HCT116 (cell line): Measurements from ENCODE around the gene GTPBP10. TPM values are rescaled to one million over a fixed set of nuclear protein-coding genes. Genes with fewer than 3 reads are reported as not detected.

Experiments
- ATAC-seq: fragments of 200-7000 bp; cut with Tn5 transposase; 2 replicates; pipeline ENCODE4 v1.9.1; 2020; ENCODE audit warnings: mild to moderate bottlenecking, moderate library complexity
- BruUV-seq: library from RNA; stranded (reverse); fragments of 400-500 nt; replicated peaks from 2 replicates; lab custom pipeline; 2021; lab: Mats Ljungman, UMichigan
- CTCF ChIA-PET: fragments of 300-600 bp; sonication (Branson Sonifier 250); formaldehyde crosslinking; loops from one replicate; lab custom pipeline; 2021; ENCODE audit warnings: antibody characterized with exemption; lab: Charles Lee
- POLR2A ChIA-PET: fragments of 300-600, 350-600 bp; sonication (Branson Sonifier 250); formaldehyde crosslinking; loops from one replicate; lab custom pipeline; 2021; ENCODE audit warnings: antibody characterized with exemption; lab: Charles Lee
- RAD21 ChIA-PET, 2 experiments: fragments of 300-600 bp; sonication (Branson Sonifier 250); formaldehyde crosslinking; loops; one replicate each; lab custom pipeline; 2023; ENCODE audit warnings: low total read pairs in 2 of 2; ENCODE audit not compliant: uncharacterized antibody in 2 of 2, unreplicated experiment in 2 of 2, low non-redundant PET in 1 of 2; lab: Charles Lee
- DNase-seq: peaks from one replicate; pipeline ENCODE4 v3.0.0-alpha.2; 2010; ENCODE audit warnings: low read depth, low spot score
- H2AFZ ChIP-seq: fragments of 200-600 bp; shearing (Covaris generic), sonication (generic); 2 replicates; pipeline ENCODE4 v1.6.1; 2017; ENCODE audit warnings: low read depth, mixed run types, mixed read lengths, antibody characterized with exemption, low read length; ENCODE audit not compliant: poor library complexity, severe bottlenecking
- H3K27ac ChIP-seq: 2 replicates; pipeline ENCODE4 v1.5.1; 2012; ENCODE audit warnings: low read depth, low read length
- H3K27me3 ChIP-seq: fragments of 200-600 bp; sonication (generic); 2 replicates; pipeline ENCODE4 v1.6.1; 2016; ENCODE audit warnings: mixed run types, low read length, mixed read lengths; ENCODE audit not compliant: insufficient read depth
- H3K36me3 ChIP-seq, 2 experiments: fragments of 200-500 bp in 1 of 2; fragments of 200-600 bp in 1 of 2; sonication (Bioruptor generic) in 1 of 2; sonication (generic) in 1 of 2; 2 replicates each; pipeline versions ENCODE4 v1.5.1 to v1.6.1; 2014 to 2016; ENCODE audit warnings: low read length in 2 of 2, inconsistent platforms in 1 of 2, mixed read lengths in 1 of 2, mixed run types in 1 of 2; ENCODE audit not compliant: insufficient read depth in 2 of 2, control insufficient read depth in 1 of 2
- H3K4me1 ChIP-seq, 2 experiments: fragments of 200-600 bp in 1 of 2; sonication (generic) in 1 of 2; 2 replicates each; pipeline versions ENCODE4 v1.5.1 to v1.6.1; 2012 to 2017; ENCODE audit warnings: low read length in 2 of 2, inconsistent platforms in 1 of 2, mild to moderate bottlenecking in 1 of 2, mixed read lengths in 1 of 2, mixed run types in 1 of 2, moderate library complexity in 1 of 2; ENCODE audit not compliant: insufficient read depth in 2 of 2, control insufficient read depth in 1 of 2
- H3K4me2 ChIP-seq: fragments of 200-600 bp; sonication (generic); 2 replicates; pipeline ENCODE4 v1.6.1; 2017; ENCODE audit warnings: mixed run types, low read length, mixed read lengths
- H3K4me3 ChIP-seq, 2 experiments: fragments of 200-600 bp in 1 of 2; sonication (generic) in 1 of 2; replicated peaks in 1 of 2; 2 replicates each; pipeline ENCODE4 v1.5.1; 2011 to 2016; ENCODE audit warnings: low read length in 2 of 2, control low read depth in 1 of 2, low read depth in 1 of 2, mild to moderate bottlenecking in 1 of 2, mixed read lengths in 1 of 2, mixed run types in 1 of 2
- H3K79me2 ChIP-seq: fragments of 200-600 bp; sonication (generic); 2 replicates; pipeline ENCODE4 v1.6.1; 2017; ENCODE audit warnings: mild to moderate bottlenecking, mixed run types, low read length, moderate library complexity, mixed read lengths; ENCODE audit not compliant: insufficient read depth
- H3K9ac ChIP-seq: fragments of 200-600 bp; sonication (generic); 2 replicates; pipeline ENCODE4 v1.6.1; 2016; ENCODE audit warnings: low read length, mixed read lengths
- H3K9me2 ChIP-seq: fragments of 200-600 bp; sonication (generic), shearing (Covaris generic); 2 replicates; pipeline ENCODE4 v1.6.1; 2017; ENCODE audit warnings: mixed run types, mild to moderate bottlenecking, moderate library complexity; ENCODE audit not compliant: insufficient read depth
- H3K9me3 ChIP-seq, 2 experiments: fragments of 200-500 bp in 1 of 2; fragments of 200-600 bp in 1 of 2; sonication (Bioruptor generic) in 1 of 2; sonication (generic) in 1 of 2; 2 replicates each; pipeline ENCODE4 v1.6.1; 2014 to 2017; ENCODE audit warnings: low read length in 2 of 2, mixed read lengths in 2 of 2, inconsistent platforms in 1 of 2, low read depth in 1 of 2, mild to moderate bottlenecking in 1 of 2, mixed run types in 1 of 2, moderate library complexity in 1 of 2; ENCODE audit not compliant: control insufficient read depth in 1 of 2, insufficient read depth in 1 of 2
- H4K20me1 ChIP-seq: fragments of 200-600 bp; sonication (generic), shearing (Covaris generic); 2 replicates; pipeline ENCODE4 v1.6.1; 2017; ENCODE audit warnings: mixed run types, mild to moderate bottlenecking, moderate library complexity; ENCODE audit not compliant: insufficient read depth
- CBX3 ChIP-seq: IDR thresholded peaks from 2 replicates; pipeline ENCODE4 v1.6.1; 2012; ENCODE audit warnings: low read depth
- CEBPB ChIP-seq: IDR thresholded peaks from 2 replicates; pipeline ENCODE4 v1.6.1; 2012; ENCODE audit warnings: low read depth
- CTCF ChIP-seq, 3 experiments: fragments of 200-600 bp in 1 of 3; sonication (generic) in 1 of 3; IDR thresholded peaks in 2 of 3; conservative IDR thresholded peaks in 1 of 3; 2 replicates each; pipeline ENCODE4 v1.5.1; 2012 to 2017; ENCODE audit warnings: low read depth in 2 of 3, low read length in 2 of 3, antibody characterized with exemption in 1 of 3, borderline replicate concordance in 1 of 3, control low read depth in 1 of 3, mild to moderate bottlenecking in 1 of 3, mixed read lengths in 1 of 3, mixed run types in 1 of 3, moderate library complexity in 1 of 3; ENCODE audit not compliant: insufficient read depth in 1 of 3
- ELF1 ChIP-seq: IDR thresholded peaks from 2 replicates; pipeline ENCODE4 v1.6.1; 2012; ENCODE audit warnings: low read depth, borderline replicate concordance
- EZH2phosphoT487 ChIP-seq: fragments of 200-600 bp; IDR thresholded peaks from 2 replicates; pipeline ENCODE4 v1.6.1; 2018; ENCODE audit warnings: antibody characterized with exemption, borderline replicate concordance
- FOSL1 ChIP-seq: IDR thresholded peaks from 2 replicates; pipeline ENCODE4 v1.6.1; 2012; ENCODE audit warnings: low read depth
- JUND ChIP-seq: IDR thresholded peaks from 2 replicates; pipeline ENCODE4 v1.6.1; 2012
- POLR2AphosphoS5 ChIP-seq: IDR thresholded peaks from 2 replicates; pipeline ENCODE4 v1.6.1; 2011; ENCODE audit warnings: mild to moderate bottlenecking, low read depth, low read length, moderate library complexity
- RAD21 ChIP-seq: IDR thresholded peaks from 2 replicates; pipeline ENCODE4 v1.6.1; 2012; ENCODE audit warnings: low read depth, mild to moderate bottlenecking
- SIN3A ChIP-seq: IDR thresholded peaks from 2 replicates; pipeline ENCODE4 v1.6.1; 2012; ENCODE audit warnings: low read depth
- SP1 ChIP-seq: IDR thresholded peaks from 2 replicates; pipeline ENCODE4 v1.6.1; 2012; ENCODE audit warnings: low read depth
- SRF ChIP-seq: IDR thresholded peaks from 2 replicates; pipeline ENCODE4 v1.6.1; 2012; ENCODE audit warnings: low read depth
- ZFX ChIP-seq: fragments of 450-650 bp; IDR thresholded peaks from 2 replicates; pipeline ENCODE4 v1.6.1; 2017
- ZNF274 ChIP-seq: fragments of 200-500 bp; sonication (Bioruptor generic); IDR thresholded peaks from 2 replicates; pipeline ENCODE4 v1.6.1; 2014; ENCODE audit warnings: mild to moderate bottlenecking, low read depth, low read length, inconsistent platforms
- intact Hi-C: fragments of 100-400 bp; cut with micrococcal nuclease; formaldehyde crosslinking; loops from 2 replicates; pipeline ENCODE4 v1.10.0; 2022
- total RNA-seq: library from RNA; stranded (reverse); gene quantifications from one replicate; pipeline ENCODE4 v1.2.1, GENCODE V29; 2021; ENCODE audit not compliant: unreplicated experiment
- TF ChIP-seq, protein P1 (sequence below): IDR thresholded peaks from 2 replicates; pipeline ENCODE4 v1.6.1; 2011; ENCODE audit warnings: mild to moderate bottlenecking, low read length, moderate library complexity; ENCODE audit not compliant: insufficient replicate concordance; ENCODE audit errors: extremely low read depth

Gene GTPBP10
- total RNA-seq, 1 experiment from 2014 or later = 36.7 TPM

DNA sequence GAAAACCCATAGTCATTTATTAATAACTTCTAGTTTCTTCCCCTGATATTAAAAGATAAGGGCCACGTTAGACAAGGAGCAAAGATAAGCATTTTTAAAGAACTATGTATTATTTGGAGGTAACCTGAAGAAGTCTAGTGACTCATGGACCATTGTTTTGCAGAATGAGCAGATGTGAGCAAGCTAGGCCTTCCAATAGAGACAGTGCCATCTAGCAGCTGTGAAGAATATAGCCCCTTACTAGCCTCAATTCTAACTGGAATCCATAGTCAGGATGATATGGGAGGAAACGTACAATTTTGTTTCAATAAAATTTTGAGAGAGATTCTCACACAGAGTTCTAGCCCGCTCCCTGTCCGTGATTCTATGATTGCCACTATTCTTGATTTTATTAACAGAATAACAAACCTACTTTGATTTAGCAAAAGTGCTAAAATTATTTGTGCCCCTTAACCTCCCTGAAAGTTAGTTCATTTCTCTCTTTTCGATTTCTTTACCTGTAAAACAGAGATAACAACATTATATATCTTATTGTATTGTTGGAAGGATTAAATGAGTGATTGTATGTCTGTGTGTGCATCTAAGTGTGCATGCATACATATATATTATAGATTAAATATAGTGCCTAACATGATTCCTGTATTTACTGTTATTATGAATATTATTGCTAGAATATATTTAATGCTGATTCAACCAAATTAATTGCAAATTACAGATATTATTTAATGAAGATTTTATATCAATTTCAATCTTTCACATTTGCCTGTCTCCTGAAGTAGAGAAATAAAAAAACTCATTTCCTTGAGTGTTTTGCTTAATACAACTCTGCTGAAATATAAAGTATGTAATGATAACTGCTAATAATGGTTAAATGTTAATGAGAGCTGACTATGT lies 48.1 kb upstream of the GTPBP10 start:
- POLR2A ChIA-PET = no interaction called here
- no peak overlapping the region for H2AFZ ChIP-seq
- H3K4me3 ChIP-seq = no peak overlapping the region
- no peaks in the 10 kb centered on the region for H3K9me3 ChIP-seq
- no peak overlapping the region for H3K9ac ChIP-seq
- DNase-seq = peak; percentile 29
- no TSS peak for BruUV-seq
- no peaks in the 10 kb centered on the region for H3K79me2 ChIP-seq
- no peaks in the 10 kb centered on the region for H3K4me1 ChIP-seq
- peak; percentile 55; the same call in 1 of the 2 replicates for TF ChIP-seq RAD21
- TF ChIP-seq ELF1 = no peak
- no peak for TF ChIP-seq ZFX
- TF ChIP-seq CTCF (IDR thresholded peaks at IDR 0.05 in 2 of 3, conservative IDR thresholded peaks at IDR 0.05 in 1 of 3; ENCODE audit: borderline replicate concordance in 1 of 3, insufficient read depth in 1 of 3, low read depth in 2 of 3, low read length in 2 of 3) = peak; percentile 49 to 68 (median 67); a peak in 5 of 6 replicates
- TF ChIP-seq, all 23 proteins: peak for 2
- peak; percentile 99 for ATAC-seq
- RAD21 ChIA-PET = no interaction called here
- no peak overlapping the region for H3K27ac ChIP-seq
- no peaks in the 10 kb centered on the region for H3K9me2 ChIP-seq
- intact Hi-C loops = loop anchor here (1.0 kb wide), 1 partner anchor 144 kb away; the partner anchor contains the start of gene STEAP1
- CTCF ChIA-PET = interaction anchor here (0.8 to 2.4 kb wide), 9 partner anchors 11 to 146 kb away, joined by 3 to 12 read pairs (median 5); partner anchors contain the start of gene STEAP1
- no peaks in the 10 kb centered on the region for H4K20me1 ChIP-seq
- H3K36me3 ChIP-seq = no peaks in the 10 kb centered on the region
- no peaks in the 10 kb centered on the region for H3K27me3 ChIP-seq
- no peak overlapping the region for H3K4me2 ChIP-seq

DNA sequence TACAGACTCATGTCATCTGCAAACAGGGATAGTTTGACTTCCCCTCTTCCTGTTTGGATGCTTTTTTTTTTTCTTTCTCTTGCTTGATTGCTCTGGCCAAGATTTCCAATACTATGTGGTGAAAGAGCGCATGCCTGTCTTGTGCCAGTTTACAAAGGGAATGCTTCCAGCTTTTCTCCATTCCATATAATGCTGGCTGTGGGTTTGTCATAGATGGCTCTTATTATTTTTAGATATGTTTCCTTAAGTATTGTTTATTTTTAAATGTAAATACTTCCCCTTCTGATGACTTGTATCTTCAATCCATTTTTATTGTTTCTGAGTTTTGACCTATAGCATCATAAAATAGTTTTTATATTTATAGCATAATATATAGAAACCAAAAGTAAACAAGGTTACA lies 43.3 kb upstream of the GTPBP10 start:
- H4K20me1 ChIP-seq = no peaks in the 10 kb centered on the region
- TF ChIP-seq POLR2AphosphoS5 = no peak
- TF ChIP-seq RAD21 = no peak
- TF ChIP-seq FOSL1 = no peak
- TF ChIP-seq SRF = no peak
- TF ChIP-seq ZNF274 = no peak
- TF ChIP-seq CEBPB = no peak
- TF ChIP-seq EZH2phosphoT487 = no peak
- TF ChIP-seq CBX3 = no peak
- TF ChIP-seq JUND = no peak
- TF ChIP-seq SIN3A = no peak
- TF ChIP-seq, protein P1, sequence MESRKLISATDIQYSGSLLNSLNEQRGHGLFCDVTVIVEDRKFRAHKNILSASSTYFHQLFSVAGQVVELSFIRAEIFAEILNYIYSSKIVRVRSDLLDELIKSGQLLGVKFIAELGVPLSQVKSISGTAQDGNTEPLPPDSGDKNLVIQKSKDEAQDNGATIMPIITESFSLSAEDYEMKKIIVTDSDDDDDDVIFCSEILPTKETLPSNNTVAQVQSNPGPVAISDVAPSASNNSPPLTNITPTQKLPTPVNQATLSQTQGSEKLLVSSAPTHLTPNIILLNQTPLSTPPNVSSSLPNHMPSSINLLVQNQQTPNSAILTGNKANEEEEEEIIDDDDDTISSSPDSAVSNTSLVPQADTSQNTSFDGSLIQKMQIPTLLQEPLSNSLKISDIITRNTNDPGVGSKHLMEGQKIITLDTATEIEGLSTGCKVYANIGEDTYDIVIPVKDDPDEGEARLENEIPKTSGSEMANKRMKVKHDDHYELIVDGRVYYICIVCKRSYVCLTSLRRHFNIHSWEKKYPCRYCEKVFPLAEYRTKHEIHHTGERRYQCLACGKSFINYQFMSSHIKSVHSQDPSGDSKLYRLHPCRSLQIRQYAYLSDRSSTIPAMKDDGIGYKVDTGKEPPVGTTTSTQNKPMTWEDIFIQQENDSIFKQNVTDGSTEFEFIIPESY = no peak
- no peak for TF ChIP-seq SP1
- CTCF ChIA-PET = interaction anchor here (1.8 kb wide), 1 partner anchor 9 kb away, joined by 6 read pairs; no protein-coding TSS in a partner anchor
- no peaks in the 10 kb centered on the region for H3K27me3 ChIP-seq
- H3K4me2 ChIP-seq = no peak overlapping the region
- H2AFZ ChIP-seq = no peak overlapping the region
- ATAC-seq (no peak), DNase-seq (no peak)
- H3K9me2 ChIP-seq = no peaks in the 10 kb centered on the region
- no peak overlapping the region for H3K27ac ChIP-seq
- no peak overlapping the region for H3K9ac ChIP-seq
- no peaks in the 10 kb centered on the region for H3K4me1 ChIP-seq
- no peaks in the 10 kb centered on the region for H3K36me3 ChIP-seq
- POLR2A ChIA-PET = no interaction called here
- RAD21 ChIA-PET = no interaction called here
- H3K79me2 ChIP-seq = no peaks in the 10 kb centered on the region
- intact Hi-C loops = no loop called here
- H3K4me3 ChIP-seq = no peak overlapping the region
- H3K9me3 ChIP-seq = no peaks in the 10 kb centered on the region
- no TSS peak for BruUV-seq
